IPS-18a (cell line): ENCODE measurements around the gene GNG12.

ENCODE experiments used
- H3K27ac ChIP-seq: one replicate; pipeline ENCODE4 v1.5.1; 2013; ENCODE audit warnings: low read length
- H3K27me3 ChIP-seq: one replicate; pipeline ENCODE4 v1.6.1; 2013; ENCODE audit warnings: mild to moderate bottlenecking, low read length; ENCODE audit not compliant: control insufficient read depth, insufficient read depth
- H3K36me3 ChIP-seq: one replicate; pipeline ENCODE4 v1.6.1; 2013; ENCODE audit warnings: low read depth, low read length; ENCODE audit not compliant: control insufficient read depth
- H3K4me1 ChIP-seq: one replicate; pipeline ENCODE4 v1.6.1; 2013; ENCODE audit warnings: low read depth, low read length; ENCODE audit not compliant: control insufficient read depth
- H3K4me3 ChIP-seq: one replicate; pipeline ENCODE4 v1.5.1; 2013; ENCODE audit warnings: low read length
- H3K9ac ChIP-seq: one replicate; pipeline ENCODE4 v1.6.1; 2013; ENCODE audit warnings: mild to moderate bottlenecking, low read length, moderate library complexity
- H3K9me3 ChIP-seq: one replicate; pipeline ENCODE4 v1.6.1; 2013; ENCODE audit warnings: low read depth, low read length; ENCODE audit not compliant: control insufficient read depth

The GNG12 gene

GRCh38 chr1:67812226-67812625, 21.0 kb downstream of the GNG12 start:
- Histone ChIP-seq H3K27me3 (no peaks in the 10 kb centered on the region), H3K4me3 (no peak overlapping the region), H3K4me1 (no peaks in the 10 kb centered on the region), H3K9ac (no peak overlapping the region), H3K9me3 (no peaks in the 10 kb centered on the region), H3K27ac (no peak overlapping the region), H3K36me3 (no peaks in the 10 kb centered on the region)

- Histone ChIP-seq H3K27ac (no peak overlapping the region), H3K4me1 (no peaks in the 10 kb centered on the region), H3K27me3 (no peaks in the 10 kb centered on the region)
These were observed 21.5 kb downstream of the GNG12 start for GRCh38 chr1:67811781-67812180.

DNA sequence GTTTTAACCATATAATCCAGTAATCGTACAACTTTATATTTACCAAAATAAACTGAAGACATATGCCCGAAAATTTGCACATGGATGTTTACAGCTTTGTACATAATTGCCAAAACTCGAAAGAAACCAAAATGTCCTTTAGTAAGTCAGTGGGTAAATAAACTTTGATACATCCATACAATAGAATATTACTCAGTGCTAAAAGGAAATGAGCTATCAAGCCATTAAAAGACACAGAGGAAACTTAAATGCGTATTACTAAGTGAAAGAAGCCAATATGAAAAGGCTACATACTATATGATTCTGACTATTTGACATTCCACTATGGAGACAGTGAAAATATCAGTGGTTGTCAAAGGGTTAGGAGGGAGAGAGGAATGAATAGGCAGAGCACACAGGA, 23.4 kb downstream of the GNG12 start:
- no peak overlapping the region for H3K9ac ChIP-seq
- H3K4me1 ChIP-seq: no peaks in the 10 kb centered on the region
- H3K27ac ChIP-seq: no peak overlapping the region
- no peaks in the 10 kb centered on the region for H3K9me3 ChIP-seq
- no peaks in the 10 kb centered on the region for H3K36me3 ChIP-seq
- H3K27me3 ChIP-seq: no peaks in the 10 kb centered on the region
- no peak overlapping the region for H3K4me3 ChIP-seq

More at GRCh38 chr1:67811781-67812180, 21.5 kb downstream of the GNG12 start:
- H3K9me3 ChIP-seq: no peaks in the 10 kb centered on the region
- no peak overlapping the region for H3K4me3 ChIP-seq
- no peak overlapping the region for H3K9ac ChIP-seq
- no peaks in the 10 kb centered on the region for H3K36me3 ChIP-seq

- Histone ChIP-seq H3K9ac (no peak overlapping the region), H3K27me3 (no peaks in the 10 kb centered on the region), H3K9me3 (no peaks in the 10 kb centered on the region), H3K27ac (no peak overlapping the region), H3K4me3 (no peak overlapping the region), H3K4me1 (peaks cover 12% of the 10 kb centered on the region), H3K36me3 (no peaks in the 10 kb centered on the region)
These were observed 26.0 kb downstream of the GNG12 start for GRCh38 chr1:67807282-67807681.

- Histone ChIP-seq H3K9ac (no peak overlapping the region), H3K4me3 (no peak overlapping the region), H3K27ac (no peak overlapping the region), H3K4me1 (peaks cover 12% of the 10 kb centered on the region), H3K9me3 (no peaks in the 10 kb centered on the region), H3K27me3 (no peaks in the 10 kb centered on the region), H3K36me3 (no peaks in the 10 kb centered on the region)
These were observed 28.6 kb downstream of the GNG12 start for GRCh38 chr1:67804710-67805109.

- Histone ChIP-seq H3K9me3 (no peaks in the 10 kb centered on the region), H3K4me3 (no peak overlapping the region), H3K36me3 (no peaks in the 10 kb centered on the region), H3K9ac (no peak overlapping the region), H3K27me3 (no peaks in the 10 kb centered on the region), H3K27ac (no peak overlapping the region), H3K4me1 (peaks cover 12% of the 10 kb centered on the region)
These were observed 29.6 kb downstream of the GNG12 start for GRCh38 chr1:67803380-67804279.

GRCh38 chr1:67802565-67802964, 30.7 kb downstream of the GNG12 start:
- H3K36me3 ChIP-seq: no peaks in the 10 kb centered on the region
- peaks cover 12% of the 10 kb centered on the region for H3K4me1 ChIP-seq
- no peak overlapping the region for H3K4me3 ChIP-seq
- no peak overlapping the region for H3K27ac ChIP-seq
- no peak overlapping the region for H3K9ac ChIP-seq
- H3K27me3 ChIP-seq: no peaks in the 10 kb centered on the region
- no peaks in the 10 kb centered on the region for H3K9me3 ChIP-seq

GRCh38 chr1:67801903-67802302, 31.4 kb downstream of the GNG12 start:
- Histone ChIP-seq H3K36me3 (no peaks in the 10 kb centered on the region), H3K9me3 (no peaks in the 10 kb centered on the region), H3K4me1 (peaks cover 12% of the 10 kb centered on the region), H3K4me3 (no peak overlapping the region), H3K27me3 (no peaks in the 10 kb centered on the region), H3K27ac (no peak overlapping the region), H3K9ac (no peak overlapping the region)

DNA sequence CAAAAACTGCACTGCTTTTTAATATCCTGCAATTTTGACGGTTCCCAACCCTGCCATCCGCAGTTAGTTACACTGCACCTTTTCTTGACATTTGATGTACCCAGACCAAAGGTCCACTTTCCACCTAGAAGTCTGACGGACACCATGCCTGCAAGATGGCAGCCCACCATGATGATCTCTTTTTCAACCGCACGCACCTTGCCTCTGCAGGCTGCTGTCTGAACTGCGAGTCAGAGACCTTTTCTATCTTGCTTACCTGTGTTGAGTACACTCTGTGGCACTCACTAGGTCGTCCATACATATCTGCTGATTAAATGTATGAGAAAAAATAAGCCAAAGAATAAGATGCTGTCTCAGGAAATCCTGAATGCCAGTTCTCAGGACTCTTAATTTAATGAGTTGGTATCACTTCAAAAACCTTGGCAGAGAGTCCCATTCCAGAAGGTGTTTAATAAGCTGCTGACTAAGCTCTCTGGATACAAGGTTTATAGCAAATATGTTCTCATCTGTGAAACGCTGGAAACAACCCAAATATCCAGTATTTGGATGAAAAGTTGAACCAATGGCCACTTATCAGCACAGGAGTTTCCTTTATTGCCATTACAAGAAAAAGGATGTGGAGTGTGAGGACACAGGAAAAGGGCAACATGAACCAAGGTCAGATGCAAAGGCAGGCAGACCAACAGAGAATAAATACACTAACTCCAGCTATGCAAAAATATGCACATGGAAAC, 37.9 kb downstream of the GNG12 start:
- no peak overlapping the region for H3K27ac ChIP-seq
- no peaks in the 10 kb centered on the region for H3K27me3 ChIP-seq
- no peaks in the 10 kb centered on the region for H3K36me3 ChIP-seq
- H3K9me3 ChIP-seq: no peaks in the 10 kb centered on the region
- no peak overlapping the region for H3K4me3 ChIP-seq
- no peaks in the 10 kb centered on the region for H3K4me1 ChIP-seq
- H3K9ac ChIP-seq: no peak overlapping the region

DNA sequence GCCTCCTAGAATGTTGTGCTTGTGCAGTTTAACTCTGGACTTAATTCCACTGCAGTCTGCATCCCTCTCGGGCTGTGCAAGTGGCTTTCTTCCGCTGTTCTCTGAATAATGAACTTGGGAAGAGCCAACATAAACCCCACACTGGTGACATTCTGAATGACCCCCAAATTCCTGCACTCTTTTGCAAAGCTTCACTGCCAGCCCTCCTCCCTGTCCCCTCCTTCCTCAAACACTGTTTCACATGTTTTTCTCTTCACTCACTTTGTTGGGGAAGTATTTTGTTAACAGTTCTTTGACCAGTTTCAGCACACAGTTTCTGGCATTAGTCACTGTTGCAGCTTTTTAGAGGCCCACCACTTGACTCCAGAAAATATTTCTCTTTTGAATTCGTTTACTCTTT, 39.7 kb downstream of the GNG12 start:
- Histone ChIP-seq H3K27ac (no peak overlapping the region), H3K36me3 (no peaks in the 10 kb centered on the region), H3K9ac (no peak overlapping the region), H3K27me3 (no peaks in the 10 kb centered on the region), H3K4me3 (no peak overlapping the region), H3K9me3 (no peaks in the 10 kb centered on the region), H3K4me1 (no peaks in the 10 kb centered on the region)

GRCh38 chr1:67792741-67793458, 40.4 kb downstream of the GNG12 start:
- no peaks in the 10 kb centered on the region for H3K4me1 ChIP-seq
- no peak overlapping the region for H3K27ac ChIP-seq
- H3K9me3 ChIP-seq: no peaks in the 10 kb centered on the region
- H3K36me3 ChIP-seq: no peaks in the 10 kb centered on the region
- H3K9ac ChIP-seq: no peak overlapping the region
- no peak overlapping the region for H3K4me3 ChIP-seq
- no peaks in the 10 kb centered on the region for H3K27me3 ChIP-seq
